ENCODE results near the gene PRSS12.

PRSS12 gene

DNA sequence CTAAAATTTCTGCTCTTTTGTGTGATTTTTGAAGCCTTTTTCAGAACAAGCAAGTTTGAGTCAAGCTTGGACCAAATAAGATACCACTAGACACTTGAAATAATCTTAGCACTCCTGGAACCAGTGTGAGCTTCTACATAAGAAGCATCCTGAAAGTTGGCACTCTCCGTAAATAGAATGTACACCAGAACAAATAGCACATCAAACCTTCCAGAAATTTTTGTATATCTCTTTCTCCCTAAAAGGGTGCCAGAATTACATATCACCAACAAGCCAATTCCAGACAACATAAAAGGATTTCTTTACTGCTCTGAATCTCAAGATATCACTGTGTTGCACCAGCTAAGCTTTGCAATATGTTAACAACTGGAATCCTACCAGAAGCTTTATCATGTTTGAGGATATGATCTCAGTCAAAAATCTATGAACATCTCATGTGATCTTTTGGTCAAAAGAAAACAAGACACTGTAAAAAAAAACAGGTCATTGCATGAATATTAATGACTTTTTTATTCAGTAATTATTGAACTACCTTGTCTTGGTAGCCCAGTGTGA is 117.2 kb downstream of the PRSS12 start:
- H3K4me2 ChIP-seq (ENCODE audit: low read length): no peak overlapping the region
- TF ChIP-seq, protein P1, sequence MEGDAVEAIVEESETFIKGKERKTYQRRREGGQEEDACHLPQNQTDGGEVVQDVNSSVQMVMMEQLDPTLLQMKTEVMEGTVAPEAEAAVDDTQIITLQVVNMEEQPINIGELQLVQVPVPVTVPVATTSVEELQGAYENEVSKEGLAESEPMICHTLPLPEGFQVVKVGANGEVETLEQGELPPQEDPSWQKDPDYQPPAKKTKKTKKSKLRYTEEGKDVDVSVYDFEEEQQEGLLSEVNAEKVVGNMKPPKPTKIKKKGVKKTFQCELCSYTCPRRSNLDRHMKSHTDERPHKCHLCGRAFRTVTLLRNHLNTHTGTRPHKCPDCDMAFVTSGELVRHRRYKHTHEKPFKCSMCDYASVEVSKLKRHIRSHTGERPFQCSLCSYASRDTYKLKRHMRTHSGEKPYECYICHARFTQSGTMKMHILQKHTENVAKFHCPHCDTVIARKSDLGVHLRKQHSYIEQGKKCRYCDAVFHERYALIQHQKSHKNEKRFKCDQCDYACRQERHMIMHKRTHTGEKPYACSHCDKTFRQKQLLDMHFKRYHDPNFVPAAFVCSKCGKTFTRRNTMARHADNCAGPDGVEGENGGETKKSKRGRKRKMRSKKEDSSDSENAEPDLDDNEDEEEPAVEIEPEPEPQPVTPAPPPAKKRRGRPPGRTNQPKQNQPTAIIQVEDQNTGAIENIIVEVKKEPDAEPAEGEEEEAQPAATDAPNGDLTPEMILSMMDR (IDR thresholded peaks at IDR 0.05): no peak
- no peaks in the 10 kb centered on the region for H3K36me3 ChIP-seq (ENCODE audit: control insufficient read depth, insufficient read depth, low read length)
- H3K79me2 ChIP-seq: no peaks in the 10 kb centered on the region
- H3K4me1 ChIP-seq: no peaks in the 10 kb centered on the region
- no peaks in the 10 kb centered on the region for H3K9me3 ChIP-seq (ENCODE audit: control insufficient read depth, low read length)
- no peak overlapping the region for H3K9ac ChIP-seq
- H3K27me3 ChIP-seq (ENCODE audit: control insufficient read depth, insufficient read depth, low read length): no peaks in the 10 kb centered on the region
- H2AFZ ChIP-seq: no peak overlapping the region
- H3K4me3 ChIP-seq (ENCODE audit: low read depth, low read length): no peak overlapping the region
- no peak overlapping the region for H3K27ac ChIP-seq
